Neural progenitor cell (in vitro differentiated cells): ENCODE results near the gene GABBR2. TPM values are rescaled to one million over a fixed set of nuclear protein-coding genes. Genes with fewer than 3 reads are reported as not detected.

Experiments
- DNase-seq: peaks from one replicate; pipeline ENCODE4 v3.0.0-alpha.2; 2016; ENCODE audit warnings: low spot score
- H2AFZ ChIP-seq: fragments of 200-600 bp; sonication (generic); replicated peaks from 2 replicates; pipeline ENCODE4 v1.6.1; 2016; ENCODE audit warnings: antibody characterized with exemption
- H3F3A ChIP-seq: fragments of 200-600 bp; sonication (generic); 2 replicates; pipeline ENCODE4 v1.6.1; 2016; ENCODE audit warnings: antibody characterized with exemption, low read depth
- H3K27ac ChIP-seq: fragments of 200-600 bp; sonication (generic); 2 replicates; pipeline ENCODE4 v1.5.1; 2016; ENCODE audit warnings: mild to moderate bottlenecking
- H3K27me3 ChIP-seq: fragments of 200-600 bp; sonication (generic); 2 replicates; pipeline ENCODE4 v1.6.1; 2016; ENCODE audit warnings: mild to moderate bottlenecking, moderate library complexity
- H3K36me3 ChIP-seq: fragments of 200-600 bp; sonication (generic); 2 replicates; pipeline ENCODE4 v1.5.1; 2016
- H3K4me1 ChIP-seq: fragments of 200-600 bp; sonication (generic); 2 replicates; pipeline ENCODE4 v1.6.1; 2016; ENCODE audit warnings: mixed run types
- H3K4me2 ChIP-seq: fragments of 200-600 bp; sonication (generic); 2 replicates; pipeline ENCODE4 v1.6.1; 2016
- H3K4me3 ChIP-seq: fragments of 200-600 bp; sonication (generic); 2 replicates; pipeline ENCODE4 v1.5.1; 2016
- H3K79me2 ChIP-seq: fragments of 200-600 bp; sonication (generic); 2 replicates; pipeline ENCODE4 v1.6.1; 2016; ENCODE audit warnings: low read depth
- H3K9ac ChIP-seq: fragments of 200-600 bp; sonication (generic); 2 replicates; pipeline ENCODE4 v1.6.1; 2016
- H3K9me3 ChIP-seq: fragments of 200-600 bp; sonication (generic); 2 replicates; pipeline ENCODE4 v1.5.1; 2016; ENCODE audit warnings: low read depth
- H4K20me1 ChIP-seq: fragments of 200-600 bp; sonication (generic); 2 replicates; pipeline ENCODE4 v1.6.1; 2016; ENCODE audit warnings: low read depth
- H3K27ac Mint-ChIP-seq: 3 replicates; pipeline ENCODE4 v1.8.0; 2021; ENCODE audit warnings: mixed read lengths
- H3K27me3 Mint-ChIP-seq: 2 replicates; pipeline ENCODE4 v1.8.0; 2022; ENCODE audit warnings: low read depth, mild to moderate bottlenecking, inconsistent platforms, moderate library complexity, mixed read lengths; ENCODE audit not compliant: insufficient read depth
- H3K36me3 Mint-ChIP-seq: 3 replicates; pipeline ENCODE4 v1.8.0; 2021; ENCODE audit warnings: mixed read lengths
- H3K4me1 Mint-ChIP-seq: 3 replicates; pipeline ENCODE4 v1.8.0; 2021; ENCODE audit warnings: mixed read lengths
- H3K4me3 Mint-ChIP-seq: 3 replicates; pipeline ENCODE4 v1.8.0; 2021; ENCODE audit warnings: mild to moderate bottlenecking, moderate library complexity, mixed read lengths
- H3K9me3 Mint-ChIP-seq: 3 replicates; pipeline ENCODE4 v1.8.0; 2020; ENCODE audit warnings: mixed read lengths
- EZH2 ChIP-seq: fragments of 200-600 bp; sonication (generic); IDR thresholded peaks from 2 replicates; pipeline ENCODE4 v1.6.1; 2017; ENCODE audit warnings: antibody characterized with exemption, mild to moderate bottlenecking, moderate library complexity
- EZH2phosphoT487 ChIP-seq: fragments of 200-600 bp; sonication (generic); IDR thresholded peaks from 2 replicates; pipeline ENCODE4 v1.6.1; 2017; ENCODE audit warnings: antibody characterized with exemption
- total RNA-seq: library from RNA; depleted of rRNA; stranded (reverse); fragments of >200 nt; gene quantifications from 2 replicates; pipeline ENCODE4 v1.2.3, GENCODE V29; 2015; ENCODE audit warnings: low replicate concordance
- TF ChIP-seq, protein P1 (sequence below): fragments of 200-600 bp; sonication (generic); IDR thresholded peaks from 2 replicates; pipeline ENCODE4 v1.5.1; 2017; ENCODE audit warnings: antibody characterized with exemption, mild to moderate bottlenecking

The GABBR2 gene
- total RNA-seq, 1 donor from 2014 or later, result not detected

DNA sequence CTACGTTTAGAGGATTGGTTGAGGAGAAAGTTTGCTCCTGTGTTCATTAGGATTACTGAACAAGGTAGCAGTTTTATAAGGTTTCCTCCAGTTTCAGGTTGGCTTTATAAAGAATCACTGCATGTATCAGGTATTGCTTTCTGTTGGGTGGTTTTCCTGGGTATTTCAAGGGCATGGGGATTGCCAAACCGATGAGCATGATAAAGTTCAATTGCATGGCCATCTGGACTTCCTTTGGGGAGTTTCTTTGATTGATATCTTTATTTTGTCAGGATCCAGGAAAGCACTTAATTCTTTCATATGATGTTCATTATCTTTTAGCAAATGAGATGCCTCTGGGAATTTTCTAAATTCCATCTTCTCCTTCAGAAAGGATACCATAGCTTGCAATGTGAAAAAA, 10.3 kb upstream of the GABBR2 start:
- Histone ChIP-seq H3K4me3 (no peak overlapping the region), H3K36me3 (no peaks in the 10 kb centered on the region), H3K27me3 (no peaks in the 10 kb centered on the region), H2AFZ (no peak overlapping the region), H3F3A (no peaks in the 10 kb centered on the region), H3K4me2 (no peak overlapping the region), H3K4me1 (peaks cover 1% of the 10 kb centered on the region), H3K9me3 (no peaks in the 10 kb centered on the region), H3K27ac (no peak overlapping the region), H3K9ac (no peak overlapping the region), H3K79me2 (no peaks in the 10 kb centered on the region), H4K20me1 (no peaks in the 10 kb centered on the region)
- TF ChIP-seq EZH2, result no peak
- no peak for TF ChIP-seq EZH2phosphoT487
- TF ChIP-seq, protein P1, sequence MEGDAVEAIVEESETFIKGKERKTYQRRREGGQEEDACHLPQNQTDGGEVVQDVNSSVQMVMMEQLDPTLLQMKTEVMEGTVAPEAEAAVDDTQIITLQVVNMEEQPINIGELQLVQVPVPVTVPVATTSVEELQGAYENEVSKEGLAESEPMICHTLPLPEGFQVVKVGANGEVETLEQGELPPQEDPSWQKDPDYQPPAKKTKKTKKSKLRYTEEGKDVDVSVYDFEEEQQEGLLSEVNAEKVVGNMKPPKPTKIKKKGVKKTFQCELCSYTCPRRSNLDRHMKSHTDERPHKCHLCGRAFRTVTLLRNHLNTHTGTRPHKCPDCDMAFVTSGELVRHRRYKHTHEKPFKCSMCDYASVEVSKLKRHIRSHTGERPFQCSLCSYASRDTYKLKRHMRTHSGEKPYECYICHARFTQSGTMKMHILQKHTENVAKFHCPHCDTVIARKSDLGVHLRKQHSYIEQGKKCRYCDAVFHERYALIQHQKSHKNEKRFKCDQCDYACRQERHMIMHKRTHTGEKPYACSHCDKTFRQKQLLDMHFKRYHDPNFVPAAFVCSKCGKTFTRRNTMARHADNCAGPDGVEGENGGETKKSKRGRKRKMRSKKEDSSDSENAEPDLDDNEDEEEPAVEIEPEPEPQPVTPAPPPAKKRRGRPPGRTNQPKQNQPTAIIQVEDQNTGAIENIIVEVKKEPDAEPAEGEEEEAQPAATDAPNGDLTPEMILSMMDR, result no peak
- no peaks in the 10 kb centered on the region for H3K9me3 Mint-ChIP-seq
- H3K36me3 Mint-ChIP-seq, result no peaks in the 10 kb centered on the region
- DNase-seq, result no peak
- no peak overlapping the region for H3K4me3 Mint-ChIP-seq
- no peak overlapping the region for H3K27ac Mint-ChIP-seq
- no peaks in the 10 kb centered on the region for H3K4me1 Mint-ChIP-seq
- H3K27me3 Mint-ChIP-seq, result peaks cover 14% of the 10 kb centered on the region

DNA sequence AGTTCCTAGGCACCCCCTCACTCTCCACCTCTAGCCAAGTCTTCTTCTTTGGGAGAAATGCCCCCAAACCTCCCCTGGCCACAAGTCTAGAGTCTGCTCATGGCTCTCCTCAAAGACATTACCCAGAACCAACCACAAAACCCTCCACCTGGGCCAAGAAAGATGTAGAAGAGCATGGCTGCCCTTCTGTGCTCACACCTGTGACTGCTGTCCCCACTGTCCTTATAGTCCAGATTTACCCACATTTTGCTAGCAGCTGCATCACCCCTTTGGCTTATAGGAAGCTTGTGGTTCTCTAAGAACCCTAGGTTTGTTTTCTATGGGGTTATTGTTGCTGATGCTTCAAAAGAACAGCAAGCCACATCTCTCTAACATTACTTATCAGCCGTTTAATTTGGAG, 6.1 kb upstream of the GABBR2 start:
- H3K4me1 ChIP-seq, result peaks cover 5% of the 10 kb centered on the region
- H3K27ac Mint-ChIP-seq, result no peak overlapping the region
- DNase-seq, result no peak
- H3K36me3 Mint-ChIP-seq, result no peaks in the 10 kb centered on the region
- H3K4me2 ChIP-seq, result no peak overlapping the region
- H3K27me3 ChIP-seq, result peaks cover 37% of the 10 kb centered on the region
- H3K79me2 ChIP-seq, result no peaks in the 10 kb centered on the region
- no peak overlapping the region for H3K27ac ChIP-seq
- TF ChIP-seq EZH2phosphoT487, result no peak
- TF ChIP-seq, protein P1, result no peak
- no peak for TF ChIP-seq EZH2
- H3K27me3 Mint-ChIP-seq, result peaks cover 40% of the 10 kb centered on the region
- H3K4me3 Mint-ChIP-seq, result no peak overlapping the region
- H3K9me3 ChIP-seq, result no peaks in the 10 kb centered on the region
- H4K20me1 ChIP-seq, result peaks cover 13% of the 10 kb centered on the region
- no peak overlapping the region for H3K4me3 ChIP-seq
- peaks cover under 1% of the 10 kb centered on the region for H3K4me1 Mint-ChIP-seq
- no peaks in the 10 kb centered on the region for H3K9me3 Mint-ChIP-seq
- no peaks in the 10 kb centered on the region for H3K36me3 ChIP-seq
- no peak overlapping the region for H2AFZ ChIP-seq
- no peak overlapping the region for H3K9ac ChIP-seq
- H3F3A ChIP-seq, result no peaks in the 10 kb centered on the region

- Histone ChIP-seq H3K79me2 (no peaks in the 10 kb centered on the region), H3K9me3 (no peaks in the 10 kb centered on the region), H3K9ac (no peak overlapping the region), H4K20me1 (peaks cover 24% of the 10 kb centered on the region), H3K27ac (no peak overlapping the region), H3F3A (no peaks in the 10 kb centered on the region), H3K4me3 (no peak overlapping the region), H3K36me3 (no peaks in the 10 kb centered on the region), H3K27me3 (peaks cover 55% of the 10 kb centered on the region), H3K4me2 (no peak overlapping the region), H3K4me1 (peaks cover 5% of the 10 kb centered on the region), H2AFZ (no peak overlapping the region)
- Mint-ChIP-seq H3K4me3 (no peak overlapping the region), H3K9me3 (no peaks in the 10 kb centered on the region), H3K27ac (no peak overlapping the region), H3K4me1 (peaks cover 4% of the 10 kb centered on the region), H3K27me3 (peaks cover 48% of the 10 kb centered on the region), H3K36me3 (no peaks in the 10 kb centered on the region)
- no peak for DNase-seq
- TF ChIP-seq EZH2phosphoT487, result no peak
- TF ChIP-seq EZH2, result no peak
- TF ChIP-seq, protein P1, result no peak
Observed at GRCh38 chr9:98712987-98713386, 4.3 kb upstream of the GABBR2 start.
